Activated naive CD4-positive, alpha-beta T cell (primary cell): Measurements from ENCODE around the gene SOX9.
"Not testable (repeated sequence)": the region's sequence is repeated elsewhere in the genome, so short reads cannot be mapped to it uniquely, and the experiment has no call there.

Source experiments
- DNase-seq, 4 experiments: peaks; one replicate each; lab custom pipeline; 2025; lab: John Stamatoyannopoulos, UW

Gene SOX9

GRCh38 chr17:72126575-72127486 is 6.0 kb downstream of the SOX9 start:
- no peak for DNase-seq

GRCh38 chr17:72128039-72128438 is 7.2 kb downstream of the SOX9 start:
- DNase-seq = no peak

DNA sequence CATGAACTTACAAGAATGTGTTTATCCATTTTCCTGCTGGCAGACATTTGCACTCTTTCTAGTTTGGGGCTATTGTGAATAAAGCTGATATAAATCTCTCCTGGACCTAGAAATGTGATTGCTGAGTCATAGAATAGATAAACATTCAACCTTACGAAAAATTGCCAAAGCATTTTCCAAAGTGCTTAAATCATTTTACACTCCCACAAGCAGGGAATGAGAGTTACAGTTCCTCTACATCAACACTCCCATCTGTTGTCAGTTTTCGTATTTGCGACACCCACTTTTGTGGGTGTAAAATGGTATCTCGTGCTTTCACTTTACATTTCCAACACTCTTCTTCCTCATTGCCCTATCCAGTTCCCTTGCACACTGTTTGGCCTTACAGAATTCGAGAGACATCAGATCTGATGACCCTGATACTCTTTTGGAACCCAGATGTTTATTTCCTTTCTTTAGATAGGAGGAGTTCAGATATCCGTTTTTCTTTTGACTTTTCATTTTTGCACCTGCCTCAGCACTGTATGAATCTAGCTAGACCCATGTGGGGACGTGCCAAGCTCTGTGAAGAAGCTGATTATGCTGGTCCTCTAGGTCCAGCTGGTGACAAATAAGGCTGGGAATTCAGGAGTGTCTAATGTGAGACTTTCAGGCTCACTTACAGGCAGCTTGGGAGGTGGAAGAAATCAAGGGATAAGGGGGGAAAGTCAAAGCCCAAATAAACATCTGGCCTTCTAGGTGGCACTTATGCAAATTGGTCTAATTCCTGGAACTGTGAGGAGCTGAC is 14.0 kb downstream of the SOX9 start:
- DNase-seq = no peak

DNA sequence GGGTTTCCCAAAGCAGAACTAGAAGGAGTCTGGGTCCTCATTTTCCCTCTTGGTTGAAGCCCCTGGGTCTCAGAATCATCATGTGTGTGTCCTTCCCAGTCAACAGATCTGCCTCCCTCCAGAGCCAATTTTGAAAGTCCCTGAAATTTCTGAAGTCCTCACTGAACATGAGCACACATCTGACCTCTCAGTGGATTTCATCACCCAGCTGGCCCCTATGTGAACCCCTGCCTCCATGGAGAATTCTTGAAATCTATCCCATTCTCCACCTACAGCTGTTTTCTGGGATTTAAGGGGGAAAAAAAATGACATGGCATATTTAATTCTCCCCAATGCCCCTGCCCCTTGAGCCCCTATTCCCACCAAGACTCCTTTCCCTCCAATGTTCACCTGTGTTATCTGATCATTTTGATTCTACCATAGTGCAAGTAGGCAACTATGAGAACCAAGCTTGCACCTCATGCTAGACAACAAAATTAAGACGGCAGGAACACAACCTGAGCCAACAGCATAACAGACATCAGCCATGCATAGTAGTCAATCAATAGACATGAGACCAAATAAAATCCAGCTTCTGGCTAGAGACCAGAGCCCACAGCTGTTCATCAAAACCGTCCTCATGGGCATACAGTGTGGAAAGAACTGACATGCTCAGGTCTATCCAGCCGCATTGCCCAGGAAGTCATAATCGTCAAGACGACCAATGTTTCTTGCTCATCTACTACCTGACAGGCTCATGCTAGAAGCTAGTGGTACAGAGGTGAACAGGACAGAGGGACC is 14.9 kb downstream of the SOX9 start:
- DNase-seq = no peak

GRCh38 chr17:72136692-72137091 is 15.9 kb downstream of the SOX9 start:
- no peak for DNase-seq

- DNase-seq = no peak
Measured at GRCh38 chr17:72137161-72137560, 16.3 kb downstream of the SOX9 start.

DNA sequence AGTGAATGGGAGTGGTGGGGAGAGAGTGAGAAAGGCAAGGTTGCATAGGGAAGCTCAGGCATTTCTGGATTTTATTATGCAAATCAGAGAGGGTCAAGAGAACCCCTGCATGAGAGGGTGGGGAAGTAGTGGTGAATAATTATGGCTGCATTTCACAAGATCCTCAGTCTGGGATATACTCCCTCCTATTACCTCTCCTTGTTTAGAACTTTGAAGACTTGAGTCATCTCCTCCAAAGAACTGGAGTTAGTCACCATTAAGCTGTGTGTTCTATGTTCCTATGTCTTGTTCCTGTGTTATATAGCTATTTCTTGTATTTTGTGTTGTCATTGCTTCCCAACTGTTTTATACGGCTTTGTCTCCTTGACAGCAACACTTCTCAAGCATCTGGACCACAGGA is 18.4 kb downstream of the SOX9 start:
- DNase-seq = no peak

- no peak for DNase-seq
Measured at GRCh38 chr17:72141336-72141735, 20.5 kb downstream of the SOX9 start.

DNA sequence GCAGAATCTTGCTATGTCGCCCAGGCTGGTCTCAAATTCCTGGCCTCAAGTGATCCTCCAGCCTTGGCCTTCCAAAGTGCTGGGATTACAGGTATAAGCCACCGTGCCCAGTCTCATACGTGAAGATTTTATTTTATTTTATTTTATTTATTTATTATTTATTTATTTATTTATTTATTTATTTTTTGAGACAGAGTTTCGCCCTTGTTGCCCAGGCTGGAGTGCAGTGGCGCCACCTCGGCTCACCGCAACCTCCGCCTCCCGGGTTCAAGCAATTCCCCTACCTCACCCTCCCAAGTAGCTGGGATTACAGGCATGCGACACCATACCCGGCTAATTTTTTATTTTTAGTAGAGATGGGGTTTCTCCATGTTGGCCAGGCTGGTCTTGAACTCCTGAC is 21.3 kb downstream of the SOX9 start:
- not testable (repeated sequence) for DNase-seq

GRCh38 chr17:72142614-72143013 is 21.8 kb downstream of the SOX9 start:
- DNase-seq = no peak

DNA sequence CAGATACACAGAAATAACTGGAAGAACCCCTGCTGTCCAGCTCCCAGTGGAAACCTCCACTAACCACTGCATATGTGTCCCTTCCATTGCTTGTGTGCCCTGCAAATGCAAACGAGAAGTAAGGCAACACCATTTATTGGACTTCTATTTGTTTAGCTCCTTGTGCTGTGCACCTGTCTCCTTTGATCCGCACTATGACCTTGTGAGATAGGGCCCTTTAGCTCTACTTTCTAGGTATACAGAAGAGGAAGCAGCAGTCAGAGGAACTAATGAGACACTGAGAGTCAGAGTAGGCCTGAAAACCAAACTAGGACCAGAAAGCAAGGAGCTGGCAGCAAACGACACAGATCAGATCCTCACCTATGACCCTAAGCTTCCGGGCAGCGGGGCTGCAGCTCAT is 22.4 kb downstream of the SOX9 start:
- no peak for DNase-seq

- DNase-seq = no peak
Measured at GRCh38 chr17:72144101-72144500, 23.3 kb downstream of the SOX9 start.

- DNase-seq = no peak
Measured at GRCh38 chr17:72145562-72145961, 24.7 kb downstream of the SOX9 start.

- DNase-seq = no peak
Measured at GRCh38 chr17:72145962-72146361, 25.1 kb downstream of the SOX9 start.

DNA sequence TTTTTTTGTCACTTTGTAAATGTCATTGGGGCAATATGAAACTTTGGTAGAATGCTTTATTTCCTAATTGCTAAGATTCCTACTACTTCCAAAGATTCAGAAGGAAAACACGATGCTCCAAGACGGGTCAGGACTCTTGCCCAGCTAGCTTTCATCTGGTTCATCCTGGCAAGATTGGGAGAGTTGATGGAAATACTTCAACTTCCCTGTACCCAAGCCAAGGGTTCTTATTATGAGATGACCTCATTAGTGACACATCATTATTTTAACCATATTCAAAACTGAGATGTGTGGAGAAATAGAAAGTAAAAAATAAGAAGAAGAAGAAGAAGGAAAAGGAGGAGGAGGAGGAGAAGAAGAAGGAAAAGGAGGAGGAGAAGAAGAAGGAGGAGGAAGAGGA is 25.6 kb downstream of the SOX9 start:
- DNase-seq = no peak

GRCh38 chr17:72150632-72151460 is 30.0 kb downstream of the SOX9 start:
- no peak for DNase-seq

DNA sequence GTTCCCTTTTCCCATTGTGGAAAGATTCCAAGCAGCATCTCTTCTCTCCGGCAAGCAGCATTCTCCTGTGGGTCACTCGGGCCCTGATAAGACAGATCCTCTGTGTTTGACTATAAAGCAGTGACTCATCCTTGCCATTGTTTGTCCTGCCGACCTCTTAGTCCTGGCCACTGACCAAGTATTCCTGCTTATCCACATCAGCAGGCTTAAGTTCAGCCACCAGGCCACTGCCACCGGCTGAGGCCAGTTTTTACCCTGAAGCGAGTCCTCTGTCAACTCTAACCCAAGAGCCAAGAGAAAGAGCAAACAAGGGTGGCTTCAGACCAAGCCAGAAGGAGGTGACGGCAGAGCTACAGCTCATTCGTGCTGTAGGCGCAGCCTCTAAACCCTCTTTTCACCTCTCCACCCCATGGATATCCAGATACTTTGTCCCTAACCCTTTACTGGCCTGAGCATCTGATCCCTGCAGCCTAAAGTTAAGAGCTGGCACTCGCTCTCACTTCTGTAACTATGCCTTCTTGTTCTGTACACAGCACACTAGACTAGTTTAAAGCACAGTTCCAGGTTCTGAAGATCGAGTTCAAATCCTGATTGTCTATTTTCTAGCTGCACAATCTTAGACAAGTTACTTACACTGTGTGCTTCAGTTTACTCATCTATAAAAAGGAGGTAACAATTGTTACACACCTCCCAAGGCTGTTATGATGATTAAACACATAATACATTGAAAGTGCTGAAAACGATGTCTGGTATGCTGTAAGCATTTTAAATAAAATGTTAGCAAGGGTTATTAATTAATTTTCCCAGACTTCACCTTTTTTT is 31.0 kb downstream of the SOX9 start:
- DNase-seq = no peak

DNA sequence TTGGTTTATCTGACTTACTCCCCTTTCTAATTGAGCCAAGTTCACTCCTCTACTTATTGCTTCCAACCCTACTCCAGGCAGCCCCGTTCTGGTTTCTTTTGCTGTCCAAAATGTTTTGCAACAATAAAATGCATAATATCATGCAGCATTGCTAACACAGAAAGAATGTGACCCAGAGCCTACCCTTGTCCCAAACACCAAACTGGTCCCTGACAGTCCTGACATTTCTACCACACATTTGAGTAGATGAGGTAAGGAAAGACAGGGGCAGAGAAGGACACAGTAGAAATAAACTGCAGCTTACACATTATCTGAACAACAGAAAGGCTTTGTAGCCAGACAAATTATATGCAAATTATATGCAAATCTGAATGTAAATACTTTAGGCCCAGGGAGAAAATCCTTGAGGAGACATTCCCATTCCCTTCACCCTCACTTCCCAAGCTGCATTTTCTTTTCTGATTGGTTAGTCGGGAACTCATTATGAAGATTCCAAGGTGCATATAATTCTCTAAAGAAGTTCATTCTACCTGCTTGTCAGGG is 31.6 kb downstream of the SOX9 start:
- DNase-seq = no peak

GRCh38 chr17:72158895-72159885 is 38.4 kb downstream of the SOX9 start:
- no peak for DNase-seq
